ENCODE data around the gene ANAPC2.

The ANAPC2 gene

DNA sequence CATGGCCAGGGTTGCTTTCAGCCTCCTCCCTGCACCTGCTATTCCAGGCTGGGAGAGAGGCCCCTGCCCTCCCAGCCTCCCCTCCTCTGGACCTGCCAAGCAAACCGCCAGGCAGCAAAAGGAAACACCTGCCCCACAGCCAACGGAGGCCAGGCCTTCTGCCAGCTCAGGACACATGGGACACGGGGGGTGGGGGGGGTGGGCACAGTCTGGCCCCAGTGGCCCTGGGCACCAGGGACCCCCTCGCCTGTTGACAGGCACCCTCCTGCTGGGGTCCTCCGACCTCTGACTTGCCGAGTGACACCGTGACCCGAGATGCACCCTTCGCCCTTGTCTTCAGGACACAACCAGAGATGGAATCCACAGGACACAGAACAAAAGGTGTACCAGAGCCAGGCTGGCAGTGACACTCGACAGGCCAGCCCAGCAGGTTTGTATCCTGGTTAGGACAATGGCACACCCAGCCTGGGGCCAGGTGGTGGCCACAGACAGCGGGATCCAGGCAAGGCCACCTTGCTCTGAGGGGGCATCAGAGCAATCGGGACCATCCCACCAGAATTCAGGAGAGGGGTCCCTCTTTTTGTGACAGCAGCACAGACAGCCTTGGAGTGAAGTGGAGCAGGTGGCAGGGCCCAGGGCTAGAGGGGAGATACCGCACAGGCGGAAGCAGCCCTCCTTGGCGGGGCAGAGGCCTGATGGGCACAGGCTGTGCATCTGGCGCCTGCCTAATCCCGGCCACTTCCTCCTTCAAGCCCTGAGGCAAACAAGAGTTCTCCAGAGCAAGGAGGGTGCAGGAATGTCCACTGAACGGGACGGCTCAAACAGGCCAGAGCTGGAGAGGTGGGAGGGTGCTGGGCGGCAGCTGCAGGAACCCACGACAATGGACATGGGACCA, 15.2 kb downstream of the ANAPC2 start:
- DNase-seq = no peak

DNA sequence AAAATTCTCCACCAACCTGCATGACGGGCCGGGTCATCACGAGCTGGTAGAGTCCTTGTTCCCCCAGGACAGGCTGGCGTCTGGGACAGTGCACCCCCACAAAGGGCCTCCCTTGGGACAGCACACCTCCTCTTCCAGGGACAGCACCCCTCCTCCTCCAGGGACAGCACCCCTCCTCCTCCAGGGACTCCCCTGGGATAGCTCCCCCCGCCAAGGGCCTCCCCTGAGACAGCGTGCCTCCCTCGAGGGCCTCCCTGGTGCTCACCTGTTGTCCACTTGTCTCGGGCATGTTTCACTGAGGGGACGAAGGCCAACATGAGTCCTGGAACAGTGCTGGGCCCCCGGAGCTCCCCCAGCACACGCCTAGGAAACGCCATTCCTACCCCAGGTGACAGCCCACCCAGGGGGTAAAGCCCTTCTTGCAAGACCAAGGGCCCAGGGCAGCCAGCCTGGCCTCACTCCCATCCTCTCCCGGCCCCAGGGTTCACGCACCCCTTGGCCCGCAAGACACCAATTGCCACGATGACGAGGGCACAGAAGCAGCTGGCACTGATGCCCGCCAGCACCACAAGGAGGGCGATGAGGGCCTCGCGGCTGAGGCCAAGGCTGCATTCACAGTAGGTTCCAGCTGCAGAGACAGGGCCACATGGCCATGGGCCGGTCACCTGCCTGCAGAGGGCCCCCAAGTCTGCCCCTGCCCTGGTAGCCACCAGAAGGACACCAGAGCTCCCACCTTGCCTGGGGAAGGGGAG, 17.0 kb downstream of the ANAPC2 start:
- DNase-seq = no peak

DNA sequence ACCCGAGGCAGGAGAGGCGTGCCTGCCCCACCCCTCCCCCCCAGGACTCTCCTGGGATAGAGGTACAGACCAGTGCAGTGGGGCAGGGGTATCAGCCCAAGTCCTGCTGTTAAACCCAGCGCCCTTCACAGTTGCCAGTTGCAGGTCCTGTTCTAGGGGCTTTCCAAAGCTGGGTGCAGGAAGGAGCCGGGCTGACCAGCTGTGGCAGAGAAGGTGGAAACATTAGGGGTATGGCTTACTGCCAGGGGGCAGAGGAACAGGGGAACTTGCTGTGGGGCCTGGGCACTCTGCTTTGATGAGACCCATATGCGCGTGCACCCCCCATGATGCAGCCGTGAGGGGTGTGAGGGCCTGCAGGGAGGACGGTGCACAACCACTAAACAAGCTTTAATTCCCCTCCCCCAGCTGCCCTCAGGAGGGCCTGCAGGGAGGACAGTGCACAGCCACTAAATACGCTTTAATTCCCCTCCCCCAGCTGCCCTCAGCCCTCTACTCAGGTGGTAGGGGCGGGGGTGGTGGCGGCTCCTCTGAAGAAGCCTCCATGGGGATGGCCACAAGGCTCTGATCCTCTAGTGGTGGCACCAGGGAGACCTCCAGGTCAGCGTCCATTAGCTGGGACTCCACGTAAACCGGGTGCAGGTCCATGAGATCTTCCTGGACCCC, 17.7 kb downstream of the ANAPC2 start:
- no peak for DNase-seq

DNA sequence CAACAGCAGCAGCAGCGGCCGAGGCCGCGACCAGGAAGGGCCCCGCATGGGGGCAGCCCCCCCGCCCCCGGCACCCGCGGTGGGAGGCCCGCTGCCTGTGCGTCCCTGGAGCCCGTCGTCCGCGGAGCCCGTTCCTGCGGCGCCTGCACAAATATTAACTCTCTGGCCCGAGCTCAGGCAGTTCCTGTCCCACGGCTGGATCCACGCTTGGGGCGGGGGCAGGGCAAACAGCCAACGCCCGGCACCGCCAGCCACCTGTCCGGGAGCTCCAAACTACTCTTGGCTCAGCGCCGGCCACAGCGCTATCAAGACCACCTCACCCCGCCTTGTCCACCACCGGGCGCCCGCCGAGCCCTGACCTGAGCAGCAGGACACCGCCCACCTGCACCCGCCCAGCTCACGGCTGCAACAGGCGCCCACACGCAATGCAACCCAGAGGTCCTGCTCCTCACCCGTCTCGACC, 18.4 kb downstream of the ANAPC2 start, which contains the start of gene LRRC26:
Gene LRRC26, minus strand, starts transcription at position 156 of the 463 bp plus-strand sequence. Its CDS starts 108 bp downstream, at position 48.
- DNase-seq = no peak

DNA sequence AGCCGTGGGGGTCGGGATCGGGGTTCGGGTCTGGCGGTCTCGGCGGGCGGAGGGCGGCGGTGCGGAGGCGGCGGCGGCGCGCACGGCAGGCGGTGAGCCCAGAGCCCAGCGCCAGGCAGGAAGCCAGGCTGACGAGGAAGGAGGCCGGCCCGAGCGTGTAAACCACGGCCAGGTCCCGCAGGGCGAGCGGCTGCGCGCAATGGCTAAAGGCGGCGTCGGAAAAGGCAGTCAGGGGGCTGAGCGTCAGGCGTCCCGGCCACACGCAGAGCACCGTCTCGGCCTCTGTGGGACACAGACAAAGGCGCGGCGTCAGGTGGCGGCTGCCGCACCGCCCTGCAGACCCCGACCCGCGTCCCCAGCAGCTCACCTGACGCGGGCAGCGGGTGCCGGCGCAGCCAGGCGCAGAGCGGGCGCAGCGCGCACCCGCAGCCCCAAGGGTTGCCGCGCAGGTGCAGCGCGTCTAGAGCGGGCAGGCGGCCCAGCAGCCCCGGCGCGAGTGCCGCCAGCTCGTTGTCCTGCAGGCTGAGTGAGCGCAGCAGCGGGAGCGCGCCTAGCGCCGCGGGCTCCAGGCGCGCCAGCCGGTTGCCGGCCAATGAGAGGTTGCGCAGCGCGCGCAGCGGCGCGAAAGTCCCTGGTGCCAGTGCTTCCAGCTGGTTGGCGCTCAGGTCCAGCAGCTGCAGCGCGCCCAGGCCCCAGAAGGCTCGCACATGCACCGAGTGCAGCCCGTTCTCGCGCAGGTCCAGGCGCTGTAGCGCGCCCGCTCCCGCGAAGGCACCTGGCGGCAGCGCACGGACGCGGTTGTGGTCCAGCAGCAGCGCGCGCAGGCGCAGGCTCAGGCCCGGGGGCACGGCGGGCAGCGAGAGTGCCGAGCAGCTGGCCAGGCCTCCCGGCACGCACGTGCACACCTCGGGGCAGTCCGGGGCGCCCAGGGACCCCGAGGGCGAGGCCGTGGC, 19.2 kb downstream of the ANAPC2 start:
- DNase-seq = no peak

DNA sequence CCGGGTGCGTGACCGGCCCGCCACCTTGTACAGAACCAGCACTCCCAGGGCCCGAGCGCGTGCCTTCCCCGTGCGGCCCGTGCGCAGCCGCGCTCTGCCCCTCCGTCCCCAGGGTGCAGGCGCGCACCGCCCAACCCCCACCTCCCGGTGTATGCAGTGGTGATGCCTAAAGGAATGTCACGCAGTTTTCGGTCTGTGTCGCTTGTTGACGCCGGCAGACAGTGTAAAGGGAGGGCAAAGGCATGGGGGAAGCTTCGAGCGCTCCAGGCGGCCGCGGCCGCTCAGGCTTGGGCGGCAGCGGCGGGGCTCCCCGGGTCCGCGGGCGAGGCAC, 19.8 kb downstream of the ANAPC2 start:
- no peak for DNase-seq

DNA sequence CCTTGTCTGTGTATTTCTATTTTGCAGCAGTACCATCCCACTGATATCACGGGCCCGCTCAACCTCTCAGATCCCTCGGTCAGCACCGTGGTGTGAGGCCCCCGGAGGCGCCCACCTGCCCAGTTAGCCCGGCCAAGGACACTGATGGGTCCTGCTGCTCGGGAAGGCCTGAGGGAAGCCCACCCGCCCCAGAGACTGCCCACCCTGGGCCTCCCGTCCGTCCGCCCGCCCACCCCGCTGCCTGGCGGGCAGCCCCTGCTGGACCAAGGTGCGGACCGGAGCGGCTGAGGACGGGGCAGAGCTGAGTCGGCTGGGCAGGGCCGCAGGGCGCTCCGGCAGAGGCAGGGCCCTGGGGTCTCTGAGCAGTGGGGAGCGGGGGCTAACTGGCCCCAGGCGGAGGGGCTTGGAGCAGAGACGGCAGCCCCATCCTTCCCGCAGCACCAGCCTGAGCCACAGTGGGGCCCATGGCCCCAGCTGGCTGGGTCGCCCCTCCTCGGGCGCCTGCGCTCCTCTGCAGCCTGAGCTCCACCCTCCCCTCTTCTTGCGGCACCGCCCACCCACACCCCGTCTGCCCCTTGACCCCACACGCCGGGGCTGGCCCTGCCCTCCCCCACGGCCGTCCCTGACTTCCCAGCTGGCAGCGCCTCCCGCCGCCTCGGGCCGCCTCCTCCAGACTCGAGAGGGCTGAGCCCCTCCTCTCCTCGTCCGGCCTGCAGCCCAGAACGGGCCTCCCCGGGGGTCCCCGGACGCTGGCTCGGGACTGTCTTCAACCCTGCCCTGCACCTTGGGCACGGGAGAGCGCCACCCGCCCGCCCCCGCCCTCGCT, 20.4 kb downstream of the ANAPC2 start:
- no peak for DNase-seq

DNA sequence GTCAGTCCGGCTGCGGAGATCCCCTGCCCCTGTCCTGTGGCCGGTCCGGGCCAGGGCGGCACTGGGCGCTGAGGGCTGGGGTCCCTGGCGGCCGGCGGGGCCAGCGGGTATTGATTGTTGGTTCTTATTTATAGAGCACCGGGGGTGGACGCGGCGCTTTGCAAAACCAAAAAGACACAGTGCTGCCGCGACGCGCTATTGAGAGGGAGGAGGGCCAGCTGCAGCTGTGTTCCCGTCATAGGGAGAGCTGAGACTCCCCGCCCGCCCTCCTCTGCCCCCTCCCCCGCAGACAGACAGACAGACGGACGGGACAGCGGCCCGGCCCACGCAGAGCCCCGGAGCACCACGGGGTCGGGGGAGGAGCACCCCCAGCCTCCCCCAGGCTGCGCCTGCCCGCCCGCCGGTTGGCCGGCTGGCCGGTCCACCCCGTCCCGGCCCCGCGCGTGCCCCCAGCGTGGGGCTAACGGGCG, 21.0 kb downstream of the ANAPC2 start:
- DNase-seq = no peak

DNA sequence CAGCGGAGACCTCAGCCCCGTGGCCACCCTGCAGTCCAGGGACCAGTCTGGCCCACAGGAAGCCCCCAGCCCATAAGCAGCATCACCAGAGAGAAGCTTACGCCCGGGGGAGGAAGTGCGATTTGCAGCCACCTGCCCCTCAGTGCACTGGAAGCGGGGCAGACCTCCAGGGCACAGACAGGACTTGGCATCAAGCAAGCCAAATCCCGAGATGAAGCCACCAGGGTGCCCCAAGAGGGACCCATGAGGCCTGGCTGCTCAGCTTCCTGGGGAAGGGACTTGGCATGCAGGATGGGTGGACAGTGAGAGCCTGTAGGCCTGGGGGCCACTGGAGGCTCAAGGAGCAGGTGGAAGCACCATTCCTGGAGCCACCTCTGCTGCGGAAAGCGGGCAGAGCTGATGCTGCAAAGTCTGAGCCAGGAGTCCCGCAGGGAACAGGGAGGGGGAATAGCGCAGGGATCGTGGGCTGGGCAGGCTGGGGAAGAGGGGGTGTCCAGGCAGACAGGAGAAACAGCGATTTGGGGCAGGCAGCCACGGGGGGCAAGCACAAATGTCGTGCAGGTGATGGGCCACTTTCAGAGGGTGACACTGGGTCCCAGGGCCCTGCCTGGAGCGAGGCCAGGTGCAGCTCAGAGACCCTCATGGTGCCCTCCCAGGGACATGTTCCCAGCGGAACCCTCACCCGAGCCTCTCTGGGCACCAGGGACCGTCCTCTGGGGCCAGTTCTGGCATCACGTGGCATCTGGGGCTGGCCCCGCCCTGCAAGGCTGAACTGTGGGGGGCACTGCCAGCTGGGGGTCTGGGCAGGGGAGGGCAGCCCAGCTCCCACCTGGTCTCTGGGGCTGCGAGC, 21.8 kb downstream of the ANAPC2 start:
- DNase-seq = no peak

DNA sequence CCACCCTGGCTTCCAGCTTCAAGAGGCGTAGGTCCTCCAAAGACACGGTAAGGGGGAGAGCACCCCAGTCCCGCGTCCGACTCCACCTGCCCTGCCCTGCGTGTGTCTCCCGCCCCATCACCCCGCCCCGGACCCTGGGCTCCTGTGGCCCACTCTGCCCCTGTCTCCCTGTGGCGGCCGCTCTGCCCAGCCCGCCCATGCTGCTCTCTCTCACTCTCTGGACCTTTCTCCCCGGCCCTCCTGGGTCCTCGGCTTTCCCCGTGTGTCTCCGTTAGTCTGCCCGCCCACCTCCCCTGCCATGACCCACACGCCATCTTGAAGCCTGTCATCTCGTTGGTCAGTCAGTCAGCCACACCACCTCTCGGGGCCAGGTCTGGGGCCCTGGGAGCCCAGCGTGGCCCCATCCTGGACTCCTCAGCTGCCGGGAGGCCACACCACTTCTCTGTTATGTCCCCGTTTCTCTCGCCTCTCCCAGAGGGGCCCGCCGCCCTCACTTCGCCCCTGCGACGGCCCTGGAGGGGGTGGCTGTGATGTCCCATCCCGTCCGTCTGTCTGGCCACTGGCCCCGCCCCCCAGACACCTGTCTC, 23.0 kb downstream of the ANAPC2 start:
- no peak for DNase-seq

DNA sequence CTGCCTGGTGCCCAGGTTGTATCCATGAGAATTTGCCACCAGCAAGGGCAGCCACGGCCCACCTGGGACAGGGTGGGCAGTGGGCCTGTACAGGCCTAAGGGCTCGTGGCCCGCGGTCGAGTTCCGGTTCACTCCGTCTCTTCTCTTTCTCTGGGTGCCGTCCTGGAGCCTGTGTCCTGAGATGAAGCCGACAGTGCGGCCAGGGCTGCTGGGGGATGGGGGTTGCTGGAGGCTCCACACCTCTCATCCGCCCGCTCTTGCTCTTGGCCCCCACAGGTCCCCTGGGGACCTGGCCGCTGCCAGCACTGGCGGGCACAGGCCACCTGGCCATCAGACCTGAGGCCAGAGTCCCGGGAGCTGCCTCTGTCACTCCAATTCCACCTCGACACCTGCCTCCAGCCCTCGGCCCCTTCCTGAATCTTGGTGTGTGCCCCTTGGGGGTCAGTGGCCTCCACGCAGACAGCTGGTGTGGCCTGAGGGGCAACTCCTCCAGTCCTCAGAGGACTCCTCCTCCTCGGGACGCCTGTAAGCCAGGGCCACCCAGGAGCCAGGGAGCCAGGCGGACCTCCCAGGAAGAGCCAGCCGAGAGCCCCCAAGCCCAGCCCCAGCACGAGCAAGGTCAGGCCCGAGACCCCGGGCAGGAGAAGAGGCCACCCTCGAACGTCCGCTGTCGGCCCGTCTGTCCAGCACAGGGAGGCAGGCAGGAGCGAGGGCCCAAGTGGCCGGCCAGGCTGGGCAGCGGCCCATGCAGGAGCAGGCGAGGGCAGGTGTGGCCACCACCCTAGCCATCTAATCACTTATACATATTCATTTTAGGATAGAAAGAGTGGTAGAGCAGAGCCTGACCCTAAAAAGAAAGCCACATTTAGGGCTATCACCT, 23.8 kb downstream of the ANAPC2 start:
- no peak for DNase-seq

DNA sequence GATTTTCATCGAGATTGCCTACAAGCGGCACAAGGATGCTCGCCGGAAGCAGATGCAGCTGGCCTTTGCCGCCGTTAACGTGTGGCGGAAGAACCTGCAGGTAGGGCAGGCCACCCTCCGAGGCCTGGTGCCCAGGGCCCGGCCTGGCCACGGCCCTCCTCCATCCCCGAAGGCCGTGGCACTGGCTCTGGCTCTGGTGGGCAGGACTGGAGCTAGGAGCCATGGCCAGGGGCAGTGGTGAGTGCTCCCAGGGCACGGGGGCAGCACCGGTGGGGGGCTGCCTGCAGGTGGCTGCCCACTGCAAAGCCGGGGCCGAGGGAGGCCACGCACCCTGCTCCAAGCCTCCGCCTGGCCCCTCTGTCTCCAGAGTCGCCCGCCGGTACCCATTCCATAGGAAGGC, 24.6 kb downstream of the ANAPC2 start:
- DNase-seq = no peak

DNA sequence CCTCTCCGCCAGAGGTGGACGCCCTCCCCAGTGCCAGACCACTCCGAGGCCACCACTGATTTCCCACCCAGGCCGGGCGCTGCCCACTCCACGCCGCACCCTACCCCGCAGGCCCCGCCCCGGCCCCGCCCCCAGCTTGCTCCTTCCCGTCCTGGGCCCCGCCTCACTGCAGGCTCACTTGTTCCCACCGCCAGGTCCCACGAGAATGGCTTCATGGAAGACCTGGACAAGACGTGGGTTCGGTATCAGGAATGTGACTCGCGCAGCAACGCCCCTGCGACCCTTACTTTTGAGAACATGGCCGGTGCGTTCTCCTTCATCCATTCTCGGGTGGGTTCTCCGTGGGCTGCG, 25.0 kb downstream of the ANAPC2 start:
- no peak for DNase-seq

DNA sequence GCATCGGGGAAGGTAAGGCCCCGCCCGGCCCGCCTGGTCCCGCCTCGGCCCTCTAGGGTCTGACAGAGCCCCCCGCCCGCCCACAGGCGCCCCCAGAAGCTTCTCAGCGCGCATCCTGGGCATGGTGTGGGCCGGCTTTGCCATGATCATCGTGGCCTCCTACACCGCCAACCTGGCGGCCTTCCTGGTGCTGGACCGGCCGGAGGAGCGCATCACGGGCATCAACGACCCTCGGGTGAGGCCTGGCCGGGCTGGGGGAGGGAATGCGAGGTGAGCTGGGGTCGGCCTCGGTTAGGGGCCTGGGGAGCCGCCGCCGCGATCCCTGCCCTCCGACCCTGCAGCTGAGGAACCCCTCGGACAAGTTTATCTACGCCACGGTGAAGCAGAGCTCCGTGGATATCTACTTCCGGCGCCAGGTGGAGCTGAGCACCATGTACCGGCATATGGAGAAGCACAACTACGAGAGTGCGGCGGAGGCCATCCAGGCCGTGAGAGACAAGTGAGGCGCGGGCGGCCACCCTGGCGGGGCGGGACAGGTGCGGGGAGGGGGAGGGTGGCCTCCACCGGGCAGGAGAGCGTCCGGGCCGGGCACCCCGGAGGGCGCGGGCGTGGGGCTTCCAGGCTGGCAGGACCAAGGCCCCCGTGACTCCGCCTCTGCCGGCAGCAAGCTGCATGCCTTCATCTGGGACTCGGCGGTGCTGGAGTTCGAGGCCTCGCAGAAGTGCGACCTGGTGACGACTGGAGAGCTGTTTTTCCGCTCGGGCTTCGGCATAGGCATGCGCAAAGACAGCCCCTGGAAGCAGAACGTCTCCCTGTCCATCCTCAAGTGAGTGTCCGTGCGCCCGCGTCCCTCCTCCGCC, 25.6 kb downstream of the ANAPC2 start:
- DNase-seq = no peak

DNA sequence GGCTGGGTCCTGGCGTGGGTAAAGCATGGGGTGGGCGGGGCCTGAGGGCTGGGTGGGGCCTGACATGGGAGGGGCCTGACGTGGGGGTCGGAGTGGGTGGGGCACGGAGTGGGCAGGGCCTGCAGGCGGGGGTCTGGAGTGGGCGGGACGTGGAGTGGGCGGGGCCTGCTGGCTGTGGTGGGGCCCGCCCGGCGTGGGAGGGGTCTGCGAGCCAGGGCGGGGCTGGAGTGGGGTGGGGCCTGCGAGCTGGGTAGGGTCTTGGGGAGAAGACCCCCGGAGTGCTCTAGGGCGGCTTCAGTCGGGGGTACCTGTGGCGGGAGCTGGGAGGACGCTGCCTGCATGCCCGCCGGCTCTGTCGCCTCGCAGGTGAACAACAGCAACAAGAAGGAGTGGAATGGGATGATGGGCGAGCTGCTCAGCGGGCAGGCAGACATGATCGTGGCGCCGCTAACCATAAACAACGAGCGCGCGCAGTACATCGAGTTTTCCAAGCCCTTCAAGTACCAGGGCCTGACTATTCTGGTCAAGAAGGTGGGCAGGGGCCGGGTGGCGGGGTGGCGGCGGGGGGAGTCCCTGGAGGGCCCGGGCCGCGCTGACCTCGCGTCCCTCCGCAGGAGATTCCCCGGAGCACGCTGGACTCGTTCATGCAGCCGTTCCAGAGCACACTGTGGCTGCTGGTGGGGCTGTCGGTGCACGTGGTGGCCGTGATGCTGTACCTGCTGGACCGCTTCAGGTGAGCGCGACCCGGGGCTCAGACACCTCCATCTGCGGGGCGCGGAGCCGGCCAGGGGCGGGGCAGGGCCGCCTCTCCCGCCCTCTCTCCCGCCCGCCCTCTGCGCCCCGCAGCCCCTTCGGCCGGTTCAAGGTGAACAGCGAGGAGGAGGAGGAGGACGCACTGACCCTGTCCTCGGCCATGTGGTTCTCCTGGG, 26.5 kb downstream of the ANAPC2 start:
- no peak for DNase-seq

DNA sequence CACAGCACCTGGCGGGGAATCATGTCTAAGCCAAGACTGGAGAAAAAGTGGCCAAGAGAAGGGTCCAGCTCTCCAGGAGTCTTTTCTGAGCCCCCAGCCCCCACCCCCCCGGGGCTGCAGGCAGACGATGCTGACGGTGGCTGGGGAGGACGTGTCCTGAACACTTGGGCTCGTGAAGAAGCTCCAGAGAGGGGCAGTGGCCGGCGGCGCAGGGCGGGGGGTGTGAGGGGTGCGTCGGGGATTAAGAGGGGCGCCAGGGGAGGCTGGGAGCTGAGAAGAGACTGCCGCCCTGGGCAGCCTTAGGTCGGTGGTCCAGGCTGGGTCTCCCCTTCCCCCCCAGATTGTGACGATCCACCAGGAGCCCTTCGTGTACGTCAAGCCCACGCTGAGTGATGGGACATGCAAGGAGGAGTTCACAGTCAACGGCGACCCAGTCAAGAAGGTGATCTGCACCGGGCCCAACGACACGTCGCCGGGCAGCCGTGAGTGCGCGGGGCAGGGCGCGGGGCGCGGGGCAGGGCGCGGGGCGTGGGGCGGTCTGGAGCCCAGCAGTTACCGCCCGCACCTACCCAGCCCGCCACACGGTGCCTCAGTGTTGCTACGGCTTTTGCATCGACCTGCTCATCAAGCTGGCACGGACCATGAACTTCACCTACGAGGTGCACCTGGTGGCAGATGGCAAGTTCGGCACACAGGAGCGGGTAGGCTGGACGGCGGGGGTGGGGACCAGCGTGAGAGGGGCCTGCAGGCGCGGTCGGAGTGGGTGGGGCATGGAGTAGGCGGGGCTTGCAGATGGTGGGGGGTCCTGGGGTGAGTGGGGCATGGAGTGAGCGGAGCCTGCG, 27.4 kb downstream of the ANAPC2 start:
- DNase-seq = no peak
